K562 (cell line): Measurements from ENCODE around the gene ADGRL3.

Experiments
- BMI1 ChIP-seq: fragments of 150-350 bp; IDR thresholded peaks from 2 replicates; pipeline ENCODE4 v1.6.1; 2014; ENCODE audit warnings: low read length
- CHD2 ChIP-seq: IDR thresholded peaks from 2 replicates; pipeline ENCODE4 v1.6.1; 2011; ENCODE audit warnings: low read depth, low read length
- DNMT1 ChIP-seq: fragments of 450-650 bp; IDR thresholded peaks from 2 replicates; pipeline ENCODE4 v1.6.1; 2016; ENCODE audit warnings: antibody characterized with exemption, mild to moderate bottlenecking
- E2F3 ChIP-seq: fragments of 250-450 bp; sonication (Bioruptor Pico); IDR thresholded peaks from 2 replicates; pipeline ENCODE4 v1.4.0; 2020; ENCODE audit warnings: mild to moderate bottlenecking
- GTF2F1 ChIP-seq: IDR thresholded peaks from 2 replicates; pipeline ENCODE4 v1.6.1; 2011; ENCODE audit warnings: low read depth, low read length, improper control_type of control experiment
- IRF2 ChIP-seq: sonication (generic); formaldehyde crosslinking; IDR thresholded peaks from 2 replicates; pipeline ENCODE4 v1.8.1; 2022; ENCODE audit warnings: mild to moderate bottlenecking, missing genetic modification reagents
- MYNN ChIP-seq, 2 experiments: sonication (generic); formaldehyde crosslinking in 1 of 2; IDR thresholded peaks; 2 replicates each; pipeline versions ENCODE4 v1.5.0 to v1.6.1; 2016 to 2020; ENCODE audit warnings: antibody characterized with exemption in 1 of 2, missing genetic modification reagents in 1 of 2
- POLR2A ChIP-seq: fragments of 450-650 bp; conservative IDR thresholded peaks from 2 replicates; pipeline ENCODE4 v1.6.1; 2016
- SAP30 ChIP-seq: fragments of 200-600 bp; sonication (generic); IDR thresholded peaks from 2 replicates; pipeline ENCODE4 v1.6.1; 2012; ENCODE audit warnings: borderline replicate concordance, low read depth, mild to moderate bottlenecking, moderate library complexity, low read length, control low read depth, inconsistent platforms; ENCODE audit not compliant: insufficient read depth, poor library complexity, severe bottlenecking
- TF ChIP-seq, protein P1 (sequence below), 3 experiments: IDR thresholded peaks in 2 of 3; conservative IDR thresholded peaks in 1 of 3; 2 replicates each; pipeline ENCODE4 v1.5.1; 2011 to 2012; ENCODE audit warnings: low read length in 3 of 3, mild to moderate bottlenecking in 3 of 3, control low read depth in 2 of 3, improper control_type of control experiment in 1 of 3, inconsistent platforms in 1 of 3, low read depth in 1 of 3, mixed read lengths in 1 of 3, moderate library complexity in 1 of 3; ENCODE audit not compliant: insufficient read depth in 2 of 3
- TF ChIP-seq, protein P2 (sequence below): fragments of 250-450 bp; sonication (Bioruptor Pico); IDR thresholded peaks from 2 replicates; pipeline ENCODE4 v1.4.0; 2020; ENCODE audit warnings: mild to moderate bottlenecking

DNA sequence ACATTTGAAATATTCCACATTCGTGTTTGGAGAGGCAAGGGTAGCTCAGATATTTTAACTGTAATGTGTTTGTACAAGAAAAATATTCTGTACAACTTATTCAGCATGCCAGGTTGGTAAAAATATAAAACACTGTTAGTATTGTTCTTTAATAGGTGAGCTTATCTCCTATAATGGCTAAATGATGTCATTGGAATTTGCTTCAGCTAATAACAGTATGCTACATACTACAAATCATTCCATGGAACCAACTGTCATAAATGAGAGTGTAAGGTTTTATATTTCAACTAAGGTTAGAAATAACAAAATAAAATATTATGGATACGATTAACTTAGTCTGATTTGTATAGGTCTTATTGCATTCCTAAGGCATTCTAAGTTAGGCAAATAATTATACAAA, 206.6 kb downstream of the ADGRL3 start:
- TF ChIP-seq, protein P1, sequence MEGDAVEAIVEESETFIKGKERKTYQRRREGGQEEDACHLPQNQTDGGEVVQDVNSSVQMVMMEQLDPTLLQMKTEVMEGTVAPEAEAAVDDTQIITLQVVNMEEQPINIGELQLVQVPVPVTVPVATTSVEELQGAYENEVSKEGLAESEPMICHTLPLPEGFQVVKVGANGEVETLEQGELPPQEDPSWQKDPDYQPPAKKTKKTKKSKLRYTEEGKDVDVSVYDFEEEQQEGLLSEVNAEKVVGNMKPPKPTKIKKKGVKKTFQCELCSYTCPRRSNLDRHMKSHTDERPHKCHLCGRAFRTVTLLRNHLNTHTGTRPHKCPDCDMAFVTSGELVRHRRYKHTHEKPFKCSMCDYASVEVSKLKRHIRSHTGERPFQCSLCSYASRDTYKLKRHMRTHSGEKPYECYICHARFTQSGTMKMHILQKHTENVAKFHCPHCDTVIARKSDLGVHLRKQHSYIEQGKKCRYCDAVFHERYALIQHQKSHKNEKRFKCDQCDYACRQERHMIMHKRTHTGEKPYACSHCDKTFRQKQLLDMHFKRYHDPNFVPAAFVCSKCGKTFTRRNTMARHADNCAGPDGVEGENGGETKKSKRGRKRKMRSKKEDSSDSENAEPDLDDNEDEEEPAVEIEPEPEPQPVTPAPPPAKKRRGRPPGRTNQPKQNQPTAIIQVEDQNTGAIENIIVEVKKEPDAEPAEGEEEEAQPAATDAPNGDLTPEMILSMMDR (IDR thresholded peaks at IDR 0.05 in 2 of 3, conservative IDR thresholded peaks at IDR 0.05 in 1 of 3; ENCODE audit: insufficient read depth in 2 of 3, low read depth in 1 of 3, low read length in 3 of 3), result no peak
- no peak for TF ChIP-seq IRF2
- no peak for TF ChIP-seq DNMT1
- TF ChIP-seq, protein P2, sequence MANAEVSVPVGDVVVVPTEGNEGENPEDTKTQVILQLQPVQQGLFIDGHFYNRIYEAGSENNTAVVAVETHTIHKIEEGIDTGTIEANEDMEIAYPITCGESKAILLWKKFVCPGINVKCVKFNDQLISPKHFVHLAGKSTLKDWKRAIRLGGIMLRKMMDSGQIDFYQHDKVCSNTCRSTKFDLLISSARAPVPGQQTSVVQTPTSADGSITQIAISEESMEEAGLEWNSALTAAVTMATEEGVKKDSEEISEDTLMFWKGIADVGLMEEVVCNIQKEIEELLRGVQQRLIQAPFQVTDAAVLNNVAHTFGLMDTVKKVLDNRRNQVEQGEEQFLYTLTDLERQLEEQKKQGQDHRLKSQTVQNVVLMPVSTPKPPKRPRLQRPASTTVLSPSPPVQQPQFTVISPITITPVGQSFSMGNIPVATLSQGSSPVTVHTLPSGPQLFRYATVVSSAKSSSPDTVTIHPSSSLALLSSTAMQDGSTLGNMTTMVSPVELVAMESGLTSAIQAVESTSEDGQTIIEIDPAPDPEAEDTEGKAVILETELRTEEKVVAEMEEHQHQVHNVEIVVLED, result no peak
- no peak for TF ChIP-seq E2F3 (CRISPR knock-in tag)
- TF ChIP-seq MYNN (IDR thresholded peaks at IDR 0.05), result no peak
- no peak for TF ChIP-seq MYNN (CRISPR knock-in tag; IDR thresholded peaks at IDR 0.05)
- TF ChIP-seq CHD2, result no peak
- no peak for TF ChIP-seq SAP30
- TF ChIP-seq GTF2F1, result no peak
- TF ChIP-seq BMI1, result no peak
- TF ChIP-seq POLR2A, result no peak
